Endothelial cell of umbilical vein (primary cell): ENCODE data around the gene ANKS1A.

Source experiments
- CTCF ChIP-seq, 2 donors: IDR thresholded peaks; 1 replicate in 1 of 2; 2 replicates in 1 of 2; pipeline ENCODE4 v1.5.1; 2011; ENCODE audit warnings: low read length in 2 of 2, mild to moderate bottlenecking in 2 of 2, moderate library complexity in 2 of 2, control low read depth in 1 of 2, inconsistent platforms in 1 of 2, low read depth in 1 of 2; ENCODE audit not compliant: insufficient read depth in 1 of 2; ENCODE audit errors: extremely low read depth in 1 of 2
- EZH2 ChIP-seq: IDR thresholded peaks from 2 replicates; pipeline ENCODE4 v1.6.1; 2012; ENCODE audit warnings: borderline replicate concordance, low read depth, mild to moderate bottlenecking, moderate library complexity, low read length, inconsistent platforms; ENCODE audit not compliant: severe bottlenecking
- FOS ChIP-seq: IDR thresholded peaks from 2 replicates; pipeline ENCODE4 v1.6.1; 2011; ENCODE audit warnings: mild to moderate bottlenecking, low read length, moderate library complexity, borderline replicate concordance; ENCODE audit not compliant: insufficient read depth
- GATA2 ChIP-seq: IDR thresholded peaks from 2 replicates; pipeline ENCODE4 v1.7.0; 2011; ENCODE audit warnings: low read depth, mild to moderate bottlenecking, moderate library complexity, mixed read lengths, low read length; ENCODE audit not compliant: insufficient read length, insufficient read depth
- JUN ChIP-seq: IDR thresholded peaks from 2 replicates; pipeline ENCODE4 v1.6.1; 2011; ENCODE audit warnings: borderline replicate concordance, low read depth; ENCODE audit not compliant: insufficient read length, insufficient read depth
- MAX ChIP-seq: IDR thresholded peaks from 2 replicates; pipeline ENCODE4 v1.6.1; 2011; ENCODE audit not compliant: insufficient read depth, insufficient read length
- MYC ChIP-seq: IDR thresholded peaks from one replicate; pipeline ENCODE4 v1.6.1; 2011; ENCODE audit warnings: mild to moderate bottlenecking, low read depth, low read length
- POLR2A ChIP-seq: IDR thresholded peaks from 2 replicates; pipeline ENCODE4 v1.6.1; 2012; ENCODE audit warnings: low read depth, mild to moderate bottlenecking, control low read depth, low read length
- POLR2AphosphoS5 ChIP-seq: IDR thresholded peaks from 2 replicates; pipeline ENCODE4 v1.6.1; 2012; ENCODE audit warnings: low read depth, mild to moderate bottlenecking, control low read depth, low read length, moderate library complexity; ENCODE audit not compliant: insufficient read depth

- TF ChIP-seq CTCF (IDR thresholded peaks at IDR 0.05; ENCODE audit: extremely low read depth in 1 of 2, insufficient read depth in 1 of 2, low read depth in 1 of 2, low read length in 2 of 2) (no peak), POLR2AphosphoS5 (no peak), POLR2A (no peak), EZH2 (no peak), MYC (no peak), JUN (no peak), FOS (no peak), MAX (no peak), GATA2 (no peak)
These were observed 5.6 kb downstream of the ANKS1A start for GRCh38 chr6:34894693-34895092.
